NCI-H1105 (cell line): Measurements from ENCODE around the gene PLEKHG5.

Experiments
- DNase-seq: peaks from one replicate; lab custom pipeline; 2025; lab: John Stamatoyannopoulos, UW

Gene PLEKHG5

DNA sequence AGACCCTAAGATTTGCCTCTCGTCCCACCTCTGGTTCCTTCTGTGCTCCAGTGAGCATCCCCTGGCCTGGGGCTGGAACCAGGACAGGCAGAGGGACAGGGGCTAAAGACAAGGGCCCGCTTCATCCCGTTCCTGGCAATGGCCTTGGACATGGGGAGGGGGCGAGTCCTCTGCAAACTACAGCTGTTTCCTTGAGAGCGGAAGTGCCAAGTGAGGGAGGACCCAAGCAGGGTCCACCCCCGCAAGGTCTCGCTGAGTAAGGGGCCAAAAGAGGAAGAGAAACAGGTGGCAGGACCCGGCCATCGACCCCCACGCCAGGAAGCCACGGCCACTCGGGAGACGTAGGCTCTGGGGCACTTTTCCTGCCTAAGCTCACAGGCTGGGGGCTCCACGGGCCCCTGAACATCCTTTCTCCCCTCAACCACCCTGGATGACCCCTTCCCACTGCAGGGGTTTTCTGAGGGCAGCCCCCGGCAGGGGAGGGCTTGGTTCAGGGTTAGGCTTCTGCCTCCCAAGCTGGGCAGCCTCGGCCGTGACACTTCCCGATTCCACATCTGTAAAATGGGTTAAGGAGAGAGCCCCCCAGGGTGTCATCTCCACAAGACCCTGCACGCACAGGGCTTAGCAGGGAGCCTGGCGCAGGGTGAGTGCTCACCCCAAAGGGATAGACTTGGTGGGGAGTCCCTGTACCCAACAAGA, 17.9 kb upstream of the PLEKHG5 start:
- no peak for DNase-seq

DNA sequence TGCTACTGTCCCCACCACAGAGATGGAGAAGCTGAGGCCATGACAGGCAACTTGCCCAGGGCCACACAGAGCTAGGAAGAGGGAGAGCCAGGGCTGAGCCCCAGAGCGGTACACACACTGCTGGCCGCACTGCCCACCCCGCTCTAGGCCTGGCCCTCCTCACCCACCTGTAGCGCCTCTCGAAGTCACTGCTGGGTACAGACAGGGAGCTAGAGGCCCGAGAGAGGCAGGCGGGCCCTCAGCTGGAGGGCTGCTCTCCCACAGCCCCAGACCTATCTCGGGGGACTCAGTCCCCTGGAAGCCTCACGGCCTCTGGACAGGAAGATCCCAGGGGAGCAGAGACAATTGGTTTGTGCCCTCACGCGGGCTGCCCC, 17.3 kb upstream of the PLEKHG5 start:
- no peak for DNase-seq

DNA sequence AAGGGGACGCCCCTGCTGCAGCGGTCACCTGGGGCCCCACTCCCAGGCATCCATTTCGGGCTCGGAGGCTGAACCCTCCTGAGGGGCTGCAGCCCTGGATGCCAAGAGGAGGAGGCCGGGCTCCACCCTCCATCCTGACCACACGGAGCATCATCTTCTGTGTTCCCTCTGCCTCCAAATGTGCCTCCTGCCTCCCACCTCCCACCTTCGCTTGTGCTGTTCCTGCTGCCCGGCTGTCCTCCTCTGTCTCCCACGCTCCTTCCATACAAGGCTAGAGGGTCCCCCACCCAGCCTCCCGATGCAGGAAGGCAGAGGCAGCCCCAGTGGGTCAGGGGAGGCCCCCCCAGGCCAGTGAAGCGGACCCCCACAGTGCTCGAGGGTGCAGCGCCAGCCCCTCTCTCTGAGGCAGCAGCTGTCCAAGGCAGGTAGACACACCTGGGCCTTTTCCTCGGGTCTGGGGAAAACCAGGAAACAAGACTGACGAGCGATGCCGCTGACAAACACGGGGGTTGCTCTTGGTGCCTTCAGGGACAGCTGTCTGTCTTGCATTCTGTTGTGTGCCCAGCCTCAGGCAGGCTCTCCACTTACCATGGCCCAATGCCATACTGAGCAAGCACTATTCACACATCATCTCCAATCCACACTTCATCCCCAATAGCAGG, 16.8 kb upstream of the PLEKHG5 start:
- no peak for DNase-seq

DNA sequence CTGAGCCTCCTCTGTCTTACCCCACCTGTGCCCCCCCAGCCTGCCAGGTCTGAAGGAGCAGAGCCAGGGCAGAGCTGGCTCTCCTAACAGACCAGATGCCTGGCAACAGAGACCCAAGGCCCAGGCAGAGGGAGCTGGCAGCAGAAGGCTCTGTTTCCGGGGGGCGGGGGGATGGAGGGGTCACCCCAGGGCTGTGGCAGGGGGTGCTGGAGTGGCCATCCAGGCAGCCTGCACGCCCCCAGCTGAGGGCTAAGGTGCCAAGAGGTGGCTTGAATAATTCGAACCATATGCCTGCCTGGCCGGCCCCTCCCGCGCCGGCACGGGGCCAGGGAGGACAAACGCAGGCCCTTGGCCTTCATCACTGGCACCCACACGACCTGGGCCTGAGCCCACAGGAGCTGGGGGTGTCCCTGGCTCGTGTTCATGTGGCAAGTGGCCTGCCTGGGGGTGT, 16.0 kb upstream of the PLEKHG5 start:
- no peak for DNase-seq

DNA sequence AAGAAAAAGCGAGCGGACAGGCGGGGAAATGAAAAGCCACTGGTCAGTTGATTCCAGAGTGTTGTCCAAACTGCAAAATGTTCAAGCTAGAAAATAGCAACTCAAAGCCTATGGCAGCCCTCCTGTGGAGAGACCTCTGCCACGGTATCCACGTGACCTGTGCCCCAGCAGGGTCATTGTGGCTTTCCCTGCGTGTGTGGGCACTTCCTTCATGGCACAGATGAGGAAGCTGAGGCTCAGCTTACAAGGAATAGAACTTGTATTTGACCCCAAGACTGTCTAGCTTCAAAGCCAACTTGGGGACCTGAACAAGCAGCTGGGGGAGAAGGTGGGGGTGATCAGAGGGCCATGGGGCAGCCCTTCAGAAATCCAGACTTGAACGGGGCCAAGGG, 15.6 kb upstream of the PLEKHG5 start:
- no peak for DNase-seq

DNA sequence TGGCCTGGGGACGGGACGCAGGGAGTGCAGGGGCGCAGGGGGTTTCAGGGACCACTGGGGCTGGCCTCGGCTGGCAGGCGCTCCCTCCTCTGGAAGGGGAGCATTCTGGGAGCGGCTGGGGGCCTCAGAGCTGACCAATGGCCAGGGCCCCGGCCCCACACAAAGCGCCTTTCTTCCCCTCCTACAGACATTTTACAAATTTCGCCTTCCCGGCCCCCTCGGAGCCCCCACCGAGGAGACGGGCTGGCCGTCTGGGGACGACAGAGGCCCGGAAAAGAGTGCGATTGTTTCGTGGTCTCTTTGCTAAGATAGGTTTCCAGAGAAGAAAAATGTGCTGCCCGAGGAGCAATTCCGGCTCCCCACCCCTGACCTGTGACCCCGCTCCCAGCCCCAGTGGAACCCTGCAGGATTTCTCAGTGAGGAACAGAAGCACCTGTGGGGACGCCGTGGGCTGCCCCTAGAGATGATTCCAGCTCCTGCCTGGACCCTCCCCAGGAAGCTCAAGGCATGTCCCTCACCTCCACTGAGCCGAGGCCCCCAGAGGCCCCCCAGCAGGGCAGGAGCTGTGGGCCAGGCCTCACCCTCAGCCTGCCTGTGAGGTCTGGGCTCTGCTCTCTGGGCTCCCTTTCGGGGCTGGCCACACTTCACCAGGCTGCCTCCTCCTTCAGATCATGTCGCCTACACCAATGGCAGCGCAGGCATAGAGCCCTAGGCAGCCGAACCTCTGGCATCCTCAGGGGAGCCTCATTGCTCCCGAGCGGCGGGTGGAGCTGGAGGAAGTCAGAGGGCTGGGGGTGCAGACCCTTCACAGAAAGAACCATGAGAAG, 15.0 kb upstream of the PLEKHG5 start:
- no peak for DNase-seq

DNA sequence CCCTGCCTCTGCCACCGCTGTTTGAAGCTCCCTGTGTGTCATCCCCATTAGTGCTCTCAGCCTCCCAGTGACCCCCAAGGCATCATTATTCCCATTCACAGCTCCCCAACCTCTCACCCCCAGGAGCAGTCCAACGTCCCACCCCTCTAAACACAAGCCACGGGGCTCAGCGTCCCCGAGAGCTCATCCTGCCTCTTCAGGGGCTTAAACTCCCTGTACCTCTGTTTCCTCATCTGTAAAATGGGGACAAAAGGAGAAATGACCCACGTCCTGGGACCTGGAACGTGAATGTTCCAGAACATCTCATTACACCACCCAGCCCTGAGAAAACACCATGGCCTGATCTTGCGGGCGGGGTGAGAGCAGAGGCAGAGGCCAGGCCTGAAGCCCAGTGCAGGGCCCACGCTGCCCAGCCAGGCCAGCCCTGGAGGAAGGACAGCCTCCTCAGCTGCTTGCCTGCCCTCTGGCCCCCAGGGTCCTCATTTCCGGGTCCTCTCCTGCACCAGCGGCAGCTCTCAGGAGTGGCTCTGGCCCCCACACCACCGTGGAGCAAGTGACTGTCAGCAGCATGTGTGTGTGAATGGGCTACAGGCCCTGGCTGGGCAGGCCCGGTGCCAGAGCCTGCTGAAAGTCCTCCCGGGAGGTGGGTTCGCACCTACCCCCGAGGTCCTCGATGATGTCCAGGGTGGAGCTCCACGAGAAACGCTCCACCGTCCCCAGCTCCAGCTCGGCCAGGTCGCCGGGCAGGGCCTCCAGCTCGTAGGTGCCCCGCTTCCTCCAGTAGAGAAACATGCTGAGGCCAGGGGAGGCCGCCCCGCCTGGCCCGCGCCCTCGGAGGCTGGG, 14.1 kb upstream of the PLEKHG5 start:
- DNase-seq: no peak

DNA sequence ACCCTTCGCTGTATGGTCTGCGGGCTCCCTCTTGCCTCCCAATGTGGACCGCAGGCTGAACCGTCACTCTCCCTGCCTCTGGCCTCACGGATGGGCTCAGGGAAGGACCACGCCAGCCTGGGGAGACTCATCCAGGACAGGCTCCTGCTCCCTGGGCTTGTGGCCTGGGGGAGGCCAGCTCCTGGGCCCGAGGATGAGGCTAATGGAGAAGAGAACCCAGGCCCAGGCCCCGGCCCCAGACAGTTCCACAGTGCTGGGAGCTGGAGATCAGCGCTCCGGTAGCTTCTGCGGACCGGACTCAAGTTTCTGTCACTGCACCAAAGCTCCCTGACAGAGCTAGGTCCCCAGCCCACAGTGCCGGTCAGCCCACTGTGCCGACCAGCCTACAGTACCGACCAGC, 13.4 kb upstream of the PLEKHG5 start:
- DNase-seq: no peak

DNA sequence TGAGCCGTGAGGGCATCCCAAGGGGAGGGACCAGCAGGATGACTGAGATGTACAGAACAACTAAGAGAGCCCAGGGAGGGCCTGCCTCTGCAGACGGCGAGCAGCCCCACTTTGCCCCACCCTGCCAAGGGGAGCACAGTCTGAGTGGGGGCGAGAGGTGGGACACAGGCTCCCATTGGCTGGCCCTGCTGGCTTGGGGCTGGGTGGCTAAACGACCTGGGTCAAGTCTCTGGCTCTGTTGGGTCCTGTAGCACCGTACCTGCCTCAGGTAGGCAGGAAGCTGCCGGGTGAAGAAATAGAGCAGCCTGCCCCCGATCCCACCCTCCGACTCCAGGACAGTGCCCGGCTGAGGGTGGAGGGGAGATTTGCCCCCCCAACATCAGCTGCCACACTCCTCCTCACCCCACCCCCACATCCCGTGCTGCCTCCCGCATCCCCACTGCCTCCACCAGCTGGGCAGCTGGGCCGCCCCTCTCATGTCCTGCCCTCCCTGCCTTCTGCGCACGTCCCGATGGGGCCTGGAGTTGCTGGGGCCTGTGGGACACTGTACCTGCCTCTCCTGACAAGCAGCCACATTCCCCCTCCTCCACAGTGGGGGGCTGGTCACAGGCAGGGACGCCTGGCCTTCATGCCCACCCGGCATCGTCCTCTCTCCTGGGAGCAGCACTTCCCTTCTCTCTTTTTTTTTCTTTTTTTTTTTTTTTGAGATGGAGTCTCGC, 12.6 kb upstream of the PLEKHG5 start:
- DNase-seq: no peak

DNA sequence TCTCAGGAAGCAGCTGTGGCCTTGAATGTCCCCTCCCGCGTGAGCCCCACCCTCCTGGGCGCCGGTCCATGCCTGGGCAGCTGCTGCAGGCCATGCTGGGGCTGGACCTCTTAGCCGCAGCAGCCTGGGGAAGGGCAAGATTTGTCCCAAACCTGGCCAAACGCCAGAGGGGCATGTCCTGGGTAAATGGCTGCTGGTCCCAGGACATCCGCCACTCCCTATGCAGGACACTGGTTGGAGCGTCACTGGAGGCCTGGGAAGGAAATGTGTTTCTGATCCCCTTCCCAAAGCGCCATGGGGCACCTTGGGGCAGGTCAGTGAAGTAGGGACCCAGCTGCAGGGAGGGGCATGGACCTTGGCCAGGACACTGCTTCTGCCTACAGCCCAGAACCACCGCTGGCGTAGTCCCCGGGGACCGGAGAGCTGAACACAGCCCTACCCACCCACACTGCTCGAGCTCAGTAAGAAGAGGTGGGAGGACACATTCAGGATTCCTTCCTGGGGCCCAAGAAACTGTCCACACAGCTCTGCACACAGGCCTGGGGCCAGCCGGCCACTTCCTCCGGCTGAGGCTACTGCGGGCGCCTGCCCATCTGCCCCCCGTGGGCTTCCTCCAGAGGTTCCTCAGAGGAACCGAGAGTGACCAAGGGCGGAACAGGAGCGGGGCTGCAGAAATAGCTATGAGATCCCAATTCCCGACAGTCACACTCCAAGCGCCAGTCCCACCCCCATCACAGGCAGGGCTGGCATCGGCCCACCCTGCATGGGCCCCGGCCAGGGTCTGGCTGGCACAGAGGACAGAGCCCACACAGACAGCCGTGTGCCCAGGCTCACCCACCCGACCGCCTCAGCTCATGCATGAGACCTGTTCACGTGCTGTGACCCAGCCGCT, 10.8 kb upstream of the PLEKHG5 start:
- DNase-seq: no peak

DNA sequence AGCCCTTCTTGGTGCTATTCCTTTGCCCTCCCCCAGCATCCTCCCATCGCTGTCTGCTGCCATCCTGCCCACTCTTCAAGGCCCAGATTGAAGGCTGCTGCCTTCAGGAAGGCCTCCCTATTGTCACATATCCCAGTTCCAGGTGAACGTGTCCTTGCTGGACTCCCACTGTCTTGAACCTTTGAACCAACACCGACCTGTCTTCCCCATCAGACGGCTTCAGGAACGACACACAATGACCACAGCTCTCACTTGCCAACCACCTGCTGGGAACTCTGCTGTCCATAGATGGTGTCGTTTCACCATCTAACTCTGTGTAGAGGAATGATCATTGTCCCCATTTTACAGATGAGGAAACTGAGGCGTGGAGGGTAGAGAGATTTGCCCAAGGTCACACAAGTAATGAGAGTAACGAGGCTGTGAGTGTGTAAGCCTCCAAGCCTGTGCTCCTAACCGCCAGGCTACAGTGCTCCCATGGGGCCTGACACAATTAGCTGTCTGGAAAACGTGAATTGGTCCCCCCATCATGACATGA, 9.9 kb upstream of the PLEKHG5 start:
- DNase-seq: no peak

DNA sequence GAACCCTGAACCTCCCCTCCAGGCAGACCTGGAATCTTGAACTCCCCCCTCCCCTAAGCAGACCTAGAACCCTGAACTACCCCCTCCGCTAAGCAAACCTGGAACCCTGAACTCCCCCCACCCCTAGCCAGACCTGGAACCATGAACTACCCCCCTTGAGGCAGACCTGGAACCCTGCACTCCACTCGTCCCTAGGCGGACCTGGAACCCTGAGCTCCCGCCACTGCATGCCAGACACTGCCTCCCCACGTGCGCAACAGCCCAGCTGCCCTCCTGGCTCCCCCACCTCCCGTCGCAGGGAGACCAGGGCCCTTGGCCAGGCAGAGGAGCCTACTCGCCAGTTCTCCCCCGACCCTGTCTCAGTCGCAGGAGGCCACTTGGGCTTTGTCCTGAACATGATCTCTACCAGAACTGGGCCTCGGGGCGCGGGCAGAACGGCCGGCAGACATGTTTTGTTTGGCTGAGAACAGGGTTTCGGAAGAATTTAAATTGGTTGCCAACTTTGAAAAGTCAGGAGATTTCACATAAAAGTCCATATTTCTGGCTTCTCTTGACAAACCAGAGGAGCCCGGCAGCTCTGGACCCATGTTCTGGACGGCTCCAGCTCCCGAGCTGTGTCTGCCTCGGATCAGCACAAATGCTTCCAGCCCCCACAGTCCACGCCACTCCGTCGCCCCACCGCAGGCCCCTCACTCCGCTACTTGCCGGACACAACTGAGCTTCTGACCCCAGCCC, 9.2 kb upstream of the PLEKHG5 start:
- no peak for DNase-seq

DNA sequence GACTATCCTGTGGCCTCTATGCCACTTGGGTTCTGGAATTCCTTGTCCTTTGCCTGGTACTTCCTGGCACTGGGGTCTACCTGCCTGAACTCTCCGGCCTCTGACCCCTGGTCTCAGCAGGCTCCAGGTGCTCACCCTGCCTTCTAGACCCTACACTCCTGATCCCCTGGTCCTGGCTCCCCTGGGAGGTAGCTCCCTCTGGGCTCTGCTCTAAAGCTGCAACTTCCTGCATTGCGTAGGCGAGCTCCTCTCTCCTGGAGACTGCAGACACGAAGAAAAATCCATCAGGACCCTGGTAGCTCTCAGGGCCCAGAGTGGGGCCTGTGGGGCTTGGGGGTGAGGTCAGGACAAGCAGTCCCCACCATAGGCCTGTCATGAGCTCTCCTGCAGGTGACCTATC, 7.8 kb upstream of the PLEKHG5 start:
- DNase-seq: no peak

DNA sequence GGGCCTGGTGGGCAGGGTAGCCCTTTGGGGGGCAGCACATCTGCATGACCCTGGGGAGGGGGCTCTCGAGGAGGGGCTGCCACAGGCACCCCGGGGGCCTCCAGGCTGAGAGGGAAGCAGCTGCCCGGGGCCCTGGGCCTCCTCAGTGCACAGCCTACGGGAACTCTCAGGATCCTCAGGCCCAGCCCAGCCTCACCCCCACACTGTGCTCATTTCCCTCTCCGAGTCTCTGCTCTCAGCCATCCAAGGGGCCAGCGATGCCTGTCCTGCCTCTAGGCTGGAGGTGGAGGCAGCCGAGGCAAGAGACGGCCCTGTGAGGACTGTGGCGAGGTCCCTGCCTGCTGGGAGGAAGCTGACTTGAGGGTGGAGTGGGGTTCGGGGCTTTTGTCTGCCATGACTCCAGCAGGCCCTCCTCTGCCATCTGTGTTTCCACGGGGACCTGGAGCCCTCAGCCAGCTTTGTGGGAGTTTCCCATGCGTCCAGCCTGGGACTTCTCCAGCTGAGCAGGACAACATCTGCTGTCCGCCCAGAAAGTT, 7.2 kb upstream of the PLEKHG5 start:
- no peak for DNase-seq

DNA sequence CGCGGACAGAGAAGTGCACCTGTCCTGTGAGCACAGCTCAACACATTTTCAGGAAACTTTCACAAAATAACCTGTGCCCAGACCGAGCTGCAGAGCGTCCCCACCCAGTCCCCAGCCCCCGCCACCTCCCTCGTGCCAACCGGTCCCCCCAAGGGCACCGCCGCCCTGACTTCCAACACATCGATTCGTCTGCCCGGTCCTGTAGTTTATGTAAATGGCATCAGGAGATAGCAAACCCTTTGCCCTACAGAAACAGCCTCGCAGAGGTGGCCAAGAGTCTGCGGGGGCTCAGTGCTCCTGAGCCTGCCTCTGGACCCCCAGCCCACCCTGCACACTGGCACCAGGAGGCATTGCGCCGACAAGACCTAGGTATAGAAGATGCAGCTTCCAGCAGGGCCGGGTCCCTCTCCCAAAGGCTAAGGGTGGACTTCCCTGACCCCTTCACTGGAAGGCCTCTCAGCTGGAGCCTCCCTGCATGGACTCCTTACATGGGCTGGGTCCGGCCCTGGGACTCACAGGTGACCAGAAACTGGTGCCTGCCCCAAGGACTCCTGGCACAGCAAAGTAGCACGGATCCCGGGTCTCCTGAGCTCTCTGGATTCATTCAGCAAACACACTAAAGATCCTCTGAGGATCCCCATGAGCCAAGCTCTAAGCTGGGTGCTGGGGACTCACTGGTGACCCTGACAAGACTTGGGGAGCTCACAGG, 6.6 kb upstream of the PLEKHG5 start:
- no peak for DNase-seq

DNA sequence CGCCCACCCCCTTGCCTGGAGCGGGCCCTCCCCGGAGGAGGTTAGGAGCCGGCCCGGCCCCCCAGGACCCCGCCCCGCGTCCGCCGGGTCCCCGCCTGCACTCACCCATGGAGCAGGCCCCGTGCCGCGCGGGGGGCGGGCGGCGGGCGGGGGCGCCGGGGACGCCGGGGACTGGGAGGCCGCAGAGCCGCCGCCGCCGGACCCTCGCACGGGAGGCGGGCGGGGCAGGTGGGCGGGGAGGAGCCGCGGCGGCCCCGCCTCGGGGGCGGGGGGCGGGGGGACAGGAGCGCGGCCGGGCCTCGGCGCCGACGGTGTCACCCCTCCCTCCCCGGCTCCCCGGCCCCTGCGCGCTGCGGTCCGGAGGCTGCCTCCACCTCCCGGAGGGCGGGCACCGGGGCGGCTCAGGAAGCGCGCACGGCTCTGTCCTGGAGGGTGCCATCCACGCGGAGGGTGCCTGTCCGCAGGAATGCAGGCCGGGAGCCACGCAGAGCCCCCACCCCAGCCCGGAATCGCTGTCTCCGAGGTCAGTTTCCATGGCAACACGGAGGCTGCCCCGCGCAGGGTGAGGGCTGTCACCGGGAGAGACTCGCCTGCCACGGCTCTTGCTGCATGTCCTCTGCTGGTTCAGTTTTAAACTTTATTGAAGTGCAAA, 5.9 kb upstream of the PLEKHG5 start:
- DNase-seq: peak; percentile 51

DNA sequence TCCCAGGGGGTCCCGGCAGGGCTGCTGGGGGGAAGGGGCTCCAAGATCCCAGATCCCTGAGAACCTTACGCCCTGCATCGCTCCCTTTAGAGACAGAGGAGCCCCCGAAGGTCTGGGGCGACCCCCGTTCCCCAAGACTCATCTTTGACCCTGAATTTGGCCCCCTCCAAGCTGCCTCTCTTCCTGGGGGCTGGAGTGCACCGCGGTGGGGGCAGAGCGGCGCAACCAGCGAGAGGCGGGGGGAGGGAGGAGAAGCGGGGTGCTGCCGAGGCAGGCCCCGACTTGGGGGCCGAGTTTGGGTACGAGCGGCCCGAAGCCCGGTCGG, 5.4 kb upstream of the PLEKHG5 start:
- no peak for DNase-seq

DNA sequence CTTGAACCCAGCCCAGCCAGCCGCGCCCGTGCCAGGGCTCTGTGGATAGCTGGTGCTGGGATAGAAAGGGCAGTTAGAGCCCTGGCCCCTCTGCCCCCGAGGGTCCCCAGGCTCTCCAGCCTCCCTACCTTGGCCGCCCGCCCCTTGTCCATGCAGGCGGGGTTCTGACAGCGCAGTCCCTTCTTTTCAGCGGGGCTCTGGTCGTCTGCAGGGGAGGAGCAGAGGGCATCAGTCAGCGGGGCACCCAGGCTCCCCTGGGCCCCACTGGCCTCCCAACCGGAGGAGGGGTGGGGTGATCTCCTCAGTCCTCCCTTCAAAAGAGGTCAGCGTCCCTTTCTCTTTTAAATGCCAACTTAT, 4.9 kb upstream of the PLEKHG5 start:
- no peak for DNase-seq
